GM20431 (cell line): Measurements from ENCODE around the gene CRIM1.

Source experiments
- in situ Hi-C: fragments of 300-500 bp; cut with MseI, MboI; formaldehyde crosslinking; loops from one replicate; pipeline ENCODE4 v1.15.0; 2020; ENCODE audit warnings: low sequenced_read_pairs; ENCODE audit not compliant: unreplicated experiment

The CRIM1 gene

DNA sequence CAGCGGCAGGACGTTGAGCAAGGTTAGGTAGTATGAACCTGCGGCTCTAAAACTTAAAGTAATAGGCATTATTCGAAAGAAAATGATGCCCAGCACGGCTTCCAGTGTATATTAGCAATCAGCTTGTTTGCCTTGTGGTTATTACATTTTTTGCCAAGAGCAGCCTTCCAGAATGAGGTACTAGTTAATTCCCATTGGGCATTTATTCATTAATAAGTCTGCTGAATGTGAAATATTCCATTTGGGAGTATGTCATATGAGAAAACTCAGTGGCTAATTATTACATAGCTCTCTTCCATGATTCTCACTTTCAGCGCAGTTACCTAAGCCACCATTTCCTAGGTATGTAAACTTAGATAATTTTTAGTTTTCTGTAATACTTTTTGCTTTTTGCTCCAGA is 12.9 kb downstream of the CRIM1 start:
- in situ Hi-C loops, result loop anchor here (25.0 kb wide), 1 partner anchor 294 kb away; no protein-coding TSS in a partner anchor

DNA sequence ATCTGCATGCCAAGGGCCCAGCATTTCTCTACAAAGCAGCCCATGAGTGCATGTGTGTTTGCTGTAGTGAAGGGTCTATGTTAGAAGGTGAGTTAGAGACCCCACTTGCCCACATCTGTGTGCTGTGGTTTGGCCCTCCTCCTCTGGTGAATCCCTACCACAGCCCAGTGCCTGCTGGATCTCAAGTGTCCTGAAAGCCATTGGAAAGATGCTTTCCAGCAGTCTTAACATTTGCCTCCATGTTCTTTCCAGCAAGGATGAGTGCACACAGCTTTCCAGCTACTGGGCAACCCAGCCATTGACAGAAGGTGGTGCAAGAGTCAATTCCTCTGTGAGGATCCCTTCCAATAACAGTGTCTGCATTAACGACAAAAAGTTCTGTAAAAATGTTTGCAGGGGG is 13.6 kb downstream of the CRIM1 start:
- in situ Hi-C loops, result loop anchor here (25.0 kb wide), 1 partner anchor 293 kb away; no protein-coding TSS in a partner anchor

DNA sequence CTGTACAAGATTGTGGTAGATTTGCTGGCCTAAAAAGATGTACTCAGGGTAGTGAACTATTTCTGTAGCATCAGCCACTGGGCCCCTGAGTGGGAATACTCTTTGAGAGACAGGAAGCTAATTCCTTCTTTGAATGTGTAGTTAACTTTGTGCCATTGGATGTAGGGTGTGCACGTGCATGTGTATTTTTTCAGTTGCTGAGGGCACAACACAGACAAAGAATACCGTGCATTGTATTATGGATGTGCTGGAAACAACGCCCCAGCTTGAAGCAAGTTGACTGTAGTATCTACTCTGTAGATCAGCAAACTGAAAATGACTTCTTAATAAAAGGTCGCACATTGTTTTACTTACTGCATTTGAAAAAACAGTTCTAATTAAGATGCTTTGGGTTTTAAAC is 14.1 kb downstream of the CRIM1 start:
- in situ Hi-C loops, result loop anchor here (25.0 kb wide), 1 partner anchor 293 kb away; no protein-coding TSS in a partner anchor

DNA sequence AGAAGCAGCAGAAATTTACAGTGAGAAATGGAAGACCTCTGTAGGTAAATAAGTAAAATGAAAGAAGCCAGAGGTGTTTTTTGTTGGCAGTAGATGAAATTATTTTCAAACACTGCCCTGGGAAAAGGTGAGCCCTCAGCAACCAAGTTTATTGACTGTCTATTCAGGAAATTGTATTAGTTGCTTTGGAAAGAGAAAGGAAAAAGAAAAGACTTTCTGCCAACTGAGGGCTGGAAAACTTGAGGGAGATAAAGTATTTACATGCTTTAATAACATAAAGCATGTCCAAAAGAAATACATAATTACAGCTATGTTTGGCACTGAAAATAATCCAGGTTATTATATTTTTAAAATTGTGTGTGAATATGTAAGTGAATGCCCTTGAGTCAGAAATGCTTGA is 14.7 kb downstream of the CRIM1 start:
- in situ Hi-C loops, result loop anchor here (25.0 kb wide), 1 partner anchor 292 kb away; no protein-coding TSS in a partner anchor

DNA sequence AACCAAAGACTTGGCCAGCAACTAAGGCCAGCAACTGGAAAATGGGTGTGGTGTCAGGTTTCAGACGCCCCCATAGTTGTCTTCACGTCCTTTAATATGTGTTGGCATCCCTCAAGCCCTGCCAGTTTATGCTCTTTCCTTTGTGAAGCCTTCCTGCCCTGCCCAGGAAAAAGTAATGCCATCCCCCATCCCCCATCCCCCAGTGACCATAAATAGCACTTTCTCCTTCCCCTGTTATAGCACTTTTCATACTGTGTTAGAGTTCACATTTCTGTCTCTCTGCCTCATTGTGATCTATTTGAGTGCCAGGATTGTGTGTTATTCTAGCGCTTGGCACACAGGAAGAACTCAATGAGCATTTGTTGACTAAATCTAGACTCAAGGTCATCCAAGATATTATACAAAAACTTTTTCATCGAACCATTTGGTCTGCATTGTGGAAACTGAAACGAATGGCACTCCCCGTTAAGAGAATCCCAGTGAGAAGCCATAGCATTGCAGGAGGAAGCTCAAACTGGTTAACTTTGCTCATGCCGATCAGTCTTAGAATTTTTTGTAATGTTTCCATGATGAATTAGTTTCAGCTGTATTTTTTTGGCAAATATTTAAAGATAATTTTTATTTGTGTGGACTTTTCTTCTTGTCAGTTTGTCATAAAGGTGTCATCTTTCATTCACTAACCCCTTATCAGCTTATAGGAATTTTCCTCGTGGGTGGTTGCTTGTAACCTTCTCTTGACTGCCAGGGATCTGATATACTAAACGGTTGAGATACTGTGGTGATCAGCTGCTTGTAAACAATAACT is 15.7 kb downstream of the CRIM1 start:
- in situ Hi-C loops, result loop anchor here (25.0 kb wide), 1 partner anchor 291 kb away; no protein-coding TSS in a partner anchor

DNA sequence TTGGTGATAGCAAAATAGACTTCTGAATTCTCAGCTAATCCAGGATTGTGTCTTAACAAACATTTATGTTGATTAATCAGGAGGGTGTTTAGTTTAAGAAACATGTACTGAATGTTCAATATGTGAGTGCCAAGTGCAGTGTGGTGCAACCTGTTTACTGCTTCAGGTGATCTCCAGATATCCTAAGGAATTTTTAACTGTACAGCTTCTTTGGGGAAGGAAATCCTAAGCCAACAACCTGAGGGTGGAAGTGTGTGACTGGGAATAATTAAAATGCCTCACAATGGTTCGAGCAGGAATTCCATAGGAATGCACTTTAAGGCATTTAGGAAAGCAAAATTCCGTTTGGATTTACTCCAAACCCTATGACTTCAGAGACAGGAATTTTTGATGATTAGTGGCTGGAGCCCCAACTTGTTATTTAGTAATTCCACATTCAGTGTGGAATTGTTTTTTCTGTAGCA is 16.4 kb downstream of the CRIM1 start:
- in situ Hi-C loops, result loop anchor here (25.0 kb wide), 1 partner anchor 290 kb away; no protein-coding TSS in a partner anchor

DNA sequence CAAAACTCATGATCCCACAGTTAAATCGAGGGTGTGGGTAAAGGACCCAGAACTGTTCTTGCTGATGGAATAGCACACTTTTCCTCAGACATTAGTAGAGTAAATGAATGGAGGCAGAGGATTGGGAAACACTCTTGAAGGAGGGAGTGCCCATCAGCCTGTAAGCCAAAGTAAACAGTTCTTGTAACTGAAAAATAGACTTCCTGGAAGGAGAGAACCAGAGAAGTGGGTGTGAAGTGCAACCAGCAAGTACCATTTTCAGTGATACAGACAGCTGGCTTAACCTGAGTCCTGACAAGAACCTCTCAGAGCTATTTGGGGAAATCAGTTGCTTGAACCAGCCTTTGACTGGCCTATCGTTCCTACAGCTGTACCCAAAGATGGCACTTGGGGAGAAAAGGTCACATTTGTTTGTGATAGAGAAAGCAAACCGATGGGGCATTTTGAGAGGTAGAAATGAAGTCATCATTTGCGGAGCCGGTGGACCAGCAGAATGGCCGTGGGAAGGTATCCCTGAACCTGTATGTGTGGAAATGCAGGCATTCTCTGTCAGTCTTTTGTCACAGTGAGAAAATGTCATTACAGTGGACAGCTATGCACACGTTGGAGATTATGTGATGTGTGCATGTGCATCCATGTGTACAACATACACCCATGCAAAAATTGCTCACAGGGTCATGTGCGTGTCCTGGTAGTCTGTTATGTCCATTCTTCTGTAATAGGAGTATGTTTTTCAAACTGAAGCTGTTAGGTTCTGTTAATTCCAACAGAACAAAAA is 17.8 kb downstream of the CRIM1 start:
- in situ Hi-C loops, result loop anchor here (25.0 kb wide), 1 partner anchor 289 kb away; no protein-coding TSS in a partner anchor

DNA sequence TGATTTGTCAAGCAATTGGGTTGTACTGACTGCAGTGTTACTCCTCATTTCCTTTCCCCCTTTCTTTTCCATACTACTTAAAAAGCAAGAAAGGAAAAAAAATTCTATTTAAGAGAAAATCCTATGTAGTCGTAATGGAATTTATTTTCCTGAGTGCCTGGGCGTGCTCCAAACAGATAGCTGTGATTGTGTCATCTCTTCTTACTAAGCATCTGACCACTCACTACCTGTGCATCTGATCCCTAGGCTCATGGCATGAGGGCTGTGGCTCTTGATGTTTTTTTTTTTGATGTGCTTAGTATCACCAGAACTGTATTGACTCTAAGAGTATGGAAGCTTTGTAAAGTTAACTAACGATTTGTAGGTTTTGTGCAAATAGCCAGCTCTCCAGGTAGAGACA is 19.0 kb downstream of the CRIM1 start:
- in situ Hi-C loops, result loop anchor here (25.0 kb wide), 1 partner anchor 288 kb away; no protein-coding TSS in a partner anchor

DNA sequence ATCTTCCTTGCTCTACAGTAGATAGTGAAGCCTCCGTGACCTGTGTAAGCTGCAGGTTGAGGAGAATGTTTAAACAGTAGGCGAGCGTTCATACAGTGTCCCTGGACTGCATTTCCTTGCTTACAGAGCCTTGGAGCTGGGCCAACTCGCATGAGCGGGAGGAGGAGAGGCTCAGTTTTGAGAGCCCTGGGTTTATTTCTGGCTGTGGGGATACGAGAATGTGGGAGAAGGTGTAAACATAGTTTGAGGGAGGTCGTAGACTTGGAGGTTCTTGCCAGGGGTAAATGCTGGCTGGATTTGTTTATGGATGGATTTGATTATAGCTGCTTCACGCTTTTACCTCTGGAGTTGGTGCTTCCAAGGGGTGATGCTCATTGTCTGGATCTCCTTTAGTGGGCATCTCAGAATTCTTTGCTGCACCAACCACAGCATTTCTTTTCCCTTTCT is 20.8 kb downstream of the CRIM1 start:
- in situ Hi-C loops, result no loop called here

DNA sequence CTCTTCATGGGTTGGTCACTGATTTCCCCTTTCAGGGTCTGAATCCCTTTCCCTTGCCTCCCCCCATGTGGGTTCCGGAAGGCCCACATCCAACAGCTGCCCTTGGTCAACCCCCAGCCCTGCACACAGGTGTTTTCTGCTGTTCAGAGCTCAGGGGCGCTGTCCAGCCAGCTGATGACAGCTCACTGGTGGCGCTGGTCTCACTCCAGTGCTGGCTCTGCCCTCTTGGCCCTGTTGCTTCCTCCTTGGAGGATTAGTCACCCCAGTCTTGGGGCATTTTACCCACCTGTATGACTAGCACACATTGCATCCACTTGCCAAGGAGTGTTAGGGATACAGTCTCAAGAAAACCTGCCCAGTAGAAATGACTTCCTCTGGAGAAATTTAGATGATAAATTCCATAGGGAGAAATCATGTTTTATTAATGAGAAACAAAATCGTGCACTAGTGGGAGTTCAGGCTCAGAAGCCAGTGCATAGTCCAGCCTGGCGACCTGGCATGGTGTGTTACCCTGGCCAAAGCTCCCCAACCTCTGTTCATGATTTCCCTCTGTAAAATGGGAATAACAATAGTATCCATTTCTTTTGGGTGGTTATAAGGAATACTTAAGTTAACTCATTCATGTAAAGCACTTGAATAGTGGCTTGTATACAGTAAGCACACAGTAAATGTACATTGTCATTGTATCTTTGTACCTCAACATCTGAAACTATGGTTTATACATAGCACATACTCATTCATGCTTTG is 21.6 kb downstream of the CRIM1 start:
- in situ Hi-C loops, result no loop called here

DNA sequence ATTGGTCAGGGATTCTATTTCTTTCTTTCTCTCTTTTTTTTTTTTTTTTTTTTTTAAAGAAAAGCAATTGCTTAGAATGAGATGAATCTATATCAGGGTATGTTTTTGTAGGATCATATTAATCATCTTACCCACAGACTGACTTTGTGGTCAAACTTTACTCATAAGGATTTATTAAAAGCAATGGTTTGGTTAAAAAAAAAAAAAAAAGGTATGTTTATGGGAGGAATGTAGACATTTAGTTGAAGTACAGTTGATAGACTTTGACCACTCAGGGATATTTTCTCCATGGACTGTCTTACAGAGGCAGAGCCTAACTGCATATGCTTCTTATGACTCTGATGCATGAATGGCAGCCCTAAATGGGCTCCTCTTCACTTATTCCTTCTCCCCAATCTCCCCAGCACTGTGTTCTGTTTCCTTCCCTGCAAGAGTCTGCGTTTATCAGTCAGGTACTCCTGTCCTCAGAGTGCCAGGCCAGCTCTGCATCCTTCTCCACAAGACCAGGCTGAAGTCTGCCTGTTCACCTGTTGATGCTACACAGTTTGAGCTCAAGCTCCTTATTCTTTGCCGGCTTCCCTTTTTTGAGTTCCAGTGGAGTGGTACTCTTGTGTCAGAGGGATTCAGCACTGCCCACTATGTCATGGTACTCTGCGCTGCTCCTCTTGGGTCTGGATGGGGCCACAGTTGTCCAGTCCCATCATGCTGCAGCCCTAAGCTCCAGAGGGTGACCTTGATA is 24.3 kb downstream of the CRIM1 start:
- in situ Hi-C loops, result no loop called here

DNA sequence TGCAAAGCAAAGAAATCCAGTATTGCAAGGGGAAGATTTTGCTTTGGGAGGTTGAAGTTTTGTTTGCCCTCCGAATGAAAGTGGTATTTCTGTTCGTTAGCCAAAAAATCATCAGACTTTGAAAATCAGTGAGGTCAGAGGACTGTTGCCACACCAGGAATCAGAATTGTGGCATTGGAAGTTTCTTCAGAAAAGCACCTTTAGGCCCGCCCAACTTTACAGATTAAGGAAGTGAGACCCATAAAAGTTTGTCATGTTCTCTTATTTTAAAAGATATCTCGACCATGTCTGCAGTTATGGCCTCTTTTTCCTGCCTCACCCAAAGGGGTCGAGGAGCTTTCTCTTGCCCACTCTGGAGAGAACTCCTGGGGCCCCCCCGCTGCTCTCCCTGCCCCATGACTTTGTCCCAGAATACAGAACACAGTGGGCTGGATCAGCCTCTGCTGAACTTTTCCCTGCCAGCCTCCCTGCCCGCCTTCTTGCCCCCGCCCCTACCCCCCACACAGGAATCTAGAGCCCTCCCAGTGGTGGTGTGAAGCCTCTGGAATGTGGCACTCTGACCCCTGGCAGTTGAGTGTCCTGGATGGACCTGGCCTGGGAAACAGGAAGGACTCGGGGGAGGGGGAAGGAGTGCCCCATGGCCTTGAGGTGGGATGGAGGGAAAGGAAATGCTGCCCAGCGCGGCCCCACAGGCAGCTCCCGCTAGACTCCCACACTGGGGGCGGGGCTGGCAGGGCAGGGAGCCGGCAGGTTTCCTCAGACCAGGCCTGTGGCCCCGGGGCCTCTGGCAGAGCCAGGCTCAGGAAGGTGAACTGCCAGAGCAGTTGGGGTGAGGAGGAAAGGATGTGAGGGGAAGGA is 25.3 kb downstream of the CRIM1 start:
- in situ Hi-C loops, result no loop called here

DNA sequence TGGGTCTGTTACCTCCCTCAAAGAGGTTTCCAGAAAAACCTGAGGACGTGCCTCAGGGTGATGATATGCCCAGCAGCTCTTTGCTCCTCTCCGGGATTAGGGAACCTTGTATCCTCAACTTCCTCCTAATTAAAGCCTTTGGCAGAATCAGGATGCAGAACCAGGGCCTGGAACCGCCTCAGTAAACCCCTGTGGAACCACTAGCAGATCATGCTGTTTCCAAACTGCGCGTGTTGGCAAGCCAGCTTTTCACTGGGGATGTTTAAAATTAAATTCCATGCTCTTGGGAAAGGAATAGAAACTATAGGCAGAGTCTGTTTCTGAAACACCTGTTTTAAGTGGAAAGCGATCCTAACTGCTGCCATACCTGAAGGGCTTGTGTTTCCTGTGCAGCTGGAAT is 26.4 kb downstream of the CRIM1 start:
- in situ Hi-C loops, result no loop called here

DNA sequence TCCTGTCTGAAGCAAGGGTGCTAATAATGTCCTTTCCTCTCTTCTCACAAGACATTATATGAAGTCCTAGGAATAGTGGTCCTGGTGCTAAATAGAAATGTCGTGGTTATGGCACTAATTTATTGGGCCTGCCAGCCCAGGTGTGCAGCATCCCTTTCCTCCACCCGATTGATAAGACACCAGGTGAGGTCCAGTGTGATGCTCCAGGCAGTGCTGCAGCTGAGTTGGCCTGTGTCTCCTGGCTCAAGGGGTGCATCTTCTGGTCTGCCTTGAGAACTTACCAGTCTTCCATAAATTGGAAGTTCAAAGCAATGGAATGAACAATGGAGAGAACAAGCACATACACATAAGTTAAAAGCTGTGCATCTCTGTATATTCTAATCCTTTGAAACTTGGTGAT is 26.9 kb downstream of the CRIM1 start:
- in situ Hi-C loops, result no loop called here

DNA sequence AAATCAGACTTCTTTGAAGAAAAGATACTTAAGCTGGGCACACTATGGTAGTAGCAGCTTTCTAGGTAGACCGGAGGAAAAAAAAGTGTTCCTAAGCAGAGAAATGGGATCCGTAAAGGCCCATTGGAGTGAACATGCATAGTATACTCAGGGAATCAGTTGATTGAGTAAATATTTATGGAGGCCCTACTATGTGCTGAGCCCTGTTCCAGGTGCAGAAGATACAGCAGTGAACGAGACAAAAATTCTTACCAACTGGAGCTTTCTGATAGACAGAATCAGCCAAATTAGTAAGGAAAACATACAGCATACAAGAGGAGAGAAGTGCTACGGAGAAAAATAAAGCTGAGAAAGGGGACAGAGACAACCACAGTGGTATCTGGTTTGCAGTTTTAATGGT is 28.1 kb downstream of the CRIM1 start:
- in situ Hi-C loops, result no loop called here

DNA sequence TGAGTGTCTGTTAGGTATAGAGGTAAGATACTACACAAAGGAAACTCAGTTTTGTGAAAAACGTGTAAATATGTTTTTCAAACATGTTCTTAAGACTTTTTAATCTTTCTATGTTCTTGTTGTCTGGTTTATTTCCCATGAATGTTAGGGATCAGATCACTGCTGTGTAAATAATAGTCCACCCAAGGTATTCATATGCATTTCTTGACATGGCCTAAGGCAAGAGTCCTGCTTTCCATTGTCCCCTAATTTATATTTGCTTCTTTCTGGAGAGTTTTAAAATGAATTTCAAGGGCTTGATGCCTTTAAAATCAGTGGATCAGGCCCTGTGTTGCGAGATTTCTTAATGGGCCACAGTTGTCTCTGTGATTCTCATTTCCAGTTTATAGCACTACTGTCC is 28.9 kb downstream of the CRIM1 start:
- in situ Hi-C loops, result no loop called here

DNA sequence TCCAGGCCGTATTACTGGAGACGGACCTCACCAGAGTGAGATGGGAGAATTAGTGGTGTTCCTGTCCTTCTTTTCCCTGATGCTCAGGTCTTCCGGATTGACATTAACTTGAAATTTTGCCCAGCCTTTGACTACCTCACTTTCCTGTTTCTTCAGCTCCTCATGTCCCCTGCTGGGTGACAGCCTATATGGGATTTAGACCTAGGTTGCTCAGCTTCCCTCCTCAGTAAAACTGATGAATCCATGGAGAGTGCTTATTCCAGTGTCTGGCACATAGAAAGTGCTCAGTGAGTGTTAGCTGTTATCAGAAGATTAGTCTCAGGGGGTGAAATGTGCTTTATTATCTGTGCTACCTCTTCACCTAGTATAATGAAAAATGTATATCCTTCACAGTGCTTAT is 30.0 kb downstream of the CRIM1 start:
- in situ Hi-C loops, result no loop called here

DNA sequence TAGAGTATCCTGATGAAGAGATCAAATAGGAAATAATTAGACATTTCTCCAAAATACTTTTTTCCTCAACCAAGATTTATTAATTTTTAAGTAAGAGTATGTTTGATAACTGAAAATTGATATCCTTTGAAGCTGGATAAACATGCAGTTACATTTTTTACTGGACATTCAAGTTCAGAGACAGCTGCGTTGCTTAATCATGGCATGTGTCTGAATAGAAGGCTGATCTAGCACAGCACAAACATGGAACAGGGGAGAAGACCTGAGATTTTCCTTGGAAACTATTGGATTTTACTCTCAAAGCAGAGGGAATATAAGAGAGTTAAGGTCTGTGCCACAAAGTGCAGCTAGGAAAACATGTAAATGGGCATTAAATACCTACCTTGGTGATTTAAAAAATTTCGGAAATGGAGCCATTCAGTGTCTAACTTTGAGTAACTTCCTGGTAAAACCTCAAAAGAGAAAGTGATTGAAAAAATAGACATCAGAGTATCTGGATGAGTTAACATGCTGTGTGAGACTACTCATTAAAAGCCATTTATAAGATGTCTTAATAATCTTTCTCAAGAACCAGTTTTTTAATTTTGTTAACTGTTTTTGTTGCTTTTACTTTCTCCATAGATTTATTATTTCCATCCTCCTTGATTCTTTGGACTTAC is 31.8 kb downstream of the CRIM1 start:
- in situ Hi-C loops, result no loop called here
